HG03039 (cell line): Measurements from ENCODE around the gene SCYGR4.
"Not testable (repeated sequence)": the region's sequence is repeated elsewhere in the genome, so short reads cannot be mapped to it uniquely, and the experiment has no call there.

ENCODE experiments used
- ATAC-seq: cut with Tn5 transposase; IDR thresholded peaks from one replicate; pipeline ENCODE4 v1.9.1; 2021; ENCODE audit warnings: mild to moderate bottlenecking, moderate library complexity; ENCODE audit not compliant: unreplicated experiment

SCYGR4 gene

DNA sequence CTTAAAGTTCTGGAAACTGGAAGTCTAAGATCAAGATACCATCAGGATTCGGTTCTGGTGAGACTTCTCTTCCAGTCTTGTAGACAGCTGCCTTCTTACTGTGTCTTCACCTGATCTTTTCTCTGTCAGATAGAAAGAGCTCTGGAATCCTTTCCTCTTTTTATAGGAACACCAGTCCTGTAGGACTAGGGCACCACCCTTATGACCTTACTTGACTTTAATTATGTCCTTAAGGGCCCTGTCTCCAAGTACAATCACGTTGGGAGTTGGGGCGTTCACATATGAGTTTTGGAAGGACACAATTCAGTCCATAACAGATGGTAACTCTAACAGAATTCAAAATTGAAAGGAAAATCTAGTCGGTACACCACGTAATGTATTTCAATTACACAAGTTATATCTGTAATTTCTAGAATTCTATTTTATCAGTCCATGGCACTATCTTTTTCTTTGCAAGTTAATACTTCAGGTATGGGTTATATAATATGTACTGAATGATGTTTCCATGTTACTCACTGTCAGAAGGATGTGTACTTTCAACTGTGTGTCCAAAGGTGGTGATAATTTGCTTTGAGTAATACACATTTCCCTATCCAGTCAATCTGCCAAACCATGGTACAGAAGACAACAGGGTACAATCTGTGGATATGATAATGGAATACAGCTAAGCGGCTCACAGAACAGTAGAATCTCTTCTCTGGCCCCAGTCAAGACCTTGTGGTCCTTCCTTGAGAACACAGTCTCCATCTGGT is 48.1 kb downstream of the SCYGR4 start:
- no peak for ATAC-seq

DNA sequence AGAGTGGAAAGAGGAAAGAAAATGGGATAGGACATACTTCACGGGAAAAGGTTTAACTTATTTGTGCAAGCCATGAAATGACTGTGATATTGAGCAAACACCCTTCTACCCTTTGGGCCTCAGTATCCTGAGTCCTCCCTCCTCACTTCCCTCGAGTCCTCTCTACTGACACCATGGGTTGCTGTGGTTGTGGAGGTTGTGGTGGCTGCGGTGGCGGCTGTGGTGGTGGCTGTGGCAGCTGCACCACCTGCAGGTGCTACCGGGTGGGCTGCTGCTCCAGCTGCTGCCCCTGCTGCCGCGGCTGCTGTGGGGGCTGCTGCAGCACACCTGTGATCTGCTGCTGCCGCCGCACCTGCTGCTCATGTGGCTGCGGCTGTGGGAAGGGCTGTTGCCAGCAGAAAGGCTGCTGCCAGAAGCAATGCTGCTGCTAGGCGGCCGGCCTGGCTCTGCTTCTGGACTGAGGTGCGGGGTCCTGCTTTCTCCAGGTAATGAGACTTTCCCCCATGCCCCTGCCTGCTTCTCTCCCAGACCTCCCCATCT is 49.4 kb downstream of the SCYGR4 start, which contains the start of gene SCYGR5:
Gene SCYGR5, plus strand, starts transcription at position 174 of the 540 bp plus-strand sequence. Its CDS starts 0 bp downstream, at position 174.
- ATAC-seq: not testable (repeated sequence)
